GM12878 (cell line): Measurements from ENCODE around the gene PLXNA4. TPM values are rescaled to one million over a fixed set of nuclear protein-coding genes. Genes with fewer than 3 reads are reported as not detected.

Experiments used
- ATAC-seq: fragments of 200-7000 bp; cut with Tn5 transposase; 3 replicates; pipeline ENCODE4 v1.9.1; 2020; ENCODE audit warnings: mild to moderate bottlenecking, moderate library complexity
- BruUV-seq: library from RNA; stranded (reverse); fragments of 400-500 nt; replicated peaks from 2 replicates; lab custom pipeline; 2021; lab: Mats Ljungman, UMichigan
- CTCF ChIA-PET: fragments of 300-600 bp; sonication (Branson Sonifier 250); formaldehyde crosslinking; extraction: SDS; loops from one replicate; lab custom pipeline; 2021; ENCODE audit warnings: inconsistent platforms; lab: Yijun Ruan, JAX
- POLR2A ChIA-PET: fragments of 350-600 bp; formaldehyde crosslinking; extraction: SDS; loops from one replicate; lab custom pipeline; 2021; ENCODE audit warnings: inconsistent platforms; lab: Charles Lee
- RAD21 ChIA-PET: fragments of 300-600 bp; sonication (Branson Sonifier 250); formaldehyde crosslinking; loops from one replicate; lab custom pipeline; 2023; ENCODE audit warnings: antibody characterized with exemption; ENCODE audit not compliant: unreplicated experiment; lab: Charles Lee
- SMC1A ChIA-PET: fragments of 300-600 bp; sonication (Branson Sonifier 250); formaldehyde crosslinking; loops from one replicate; lab custom pipeline; 2023; ENCODE audit not compliant: unreplicated experiment, uncharacterized antibody; lab: Charles Lee
- DNase-seq: peaks from one replicate; pipeline ENCODE4 v3.0.0-alpha.2; 2011; ENCODE audit warnings: low read depth, low spot score
- FAIRE-seq: peaks from 3 replicates; lab custom pipeline; 2011; peaks lifted over from hg19 to GRCh38; lab: Jason Lieb, UNC
- H2AFZ ChIP-seq: 2 replicates; pipeline ENCODE4 v1.6.0; 2011; ENCODE audit warnings: low read depth, low read length, control low read depth; ENCODE audit not compliant: control insufficient read depth
- H3K27ac ChIP-seq: 2 replicates; pipeline ENCODE4 v1.5.1; 2011; ENCODE audit warnings: control low read depth; ENCODE audit not compliant: control insufficient read depth, insufficient read depth
- H3K27me3 ChIP-seq, 2 experiments: replicated peaks in 1 of 2; 2 replicates each; pipeline versions ENCODE4 v1.6.0 to v1.6.1; 2011; ENCODE audit warnings: low read length in 1 of 2; ENCODE audit not compliant: control insufficient read depth in 2 of 2, insufficient read depth in 2 of 2
- H3K36me3 ChIP-seq, 2 experiments: 2 replicates each; pipeline ENCODE4 v1.5.1; 2011; ENCODE audit warnings: low read length in 1 of 2; ENCODE audit not compliant: control insufficient read depth in 2 of 2, insufficient read depth in 2 of 2
- H3K4me1 ChIP-seq: 2 replicates; pipeline ENCODE4 v1.6.1; 2011; ENCODE audit warnings: mild to moderate bottlenecking, low read length, moderate library complexity, mixed read lengths; ENCODE audit not compliant: control insufficient read depth, insufficient read depth
- H3K4me2 ChIP-seq: 2 replicates; pipeline ENCODE4 v1.6.0; 2011; ENCODE audit warnings: control low read depth; ENCODE audit not compliant: control insufficient read depth, insufficient read depth
- H3K4me3 ChIP-seq: fragments of 200-600 bp; sonication (generic); 2 replicates; pipeline ENCODE4 v1.5.1; 2016
- H3K79me2 ChIP-seq: 2 replicates; pipeline ENCODE4 v1.6.0; 2011; ENCODE audit warnings: low read length; ENCODE audit not compliant: control insufficient read depth, insufficient read depth
- H3K9ac ChIP-seq: 2 replicates; pipeline ENCODE4 v1.8.0; 2011; ENCODE audit warnings: low read length, control low read depth, mixed read lengths; ENCODE audit not compliant: control insufficient read depth, insufficient read depth
- H3K9me3 ChIP-seq: replicated peaks from 3 replicates; pipeline ENCODE4 v1.5.1; 2011; ENCODE audit warnings: mild to moderate bottlenecking, low read length; ENCODE audit not compliant: control insufficient read depth, insufficient read depth
- H4K20me1 ChIP-seq: 2 replicates; pipeline ENCODE4 v1.6.0; 2011; ENCODE audit not compliant: control insufficient read depth, insufficient read depth
- ATF3 ChIP-seq: IDR thresholded peaks from 2 replicates; pipeline ENCODE4 v1.6.1; 2011; ENCODE audit warnings: low read depth, mild to moderate bottlenecking, low read length, moderate library complexity, borderline replicate concordance; ENCODE audit errors: extremely low read depth
- CEBPZ ChIP-seq: fragments of 150-350 bp; IDR thresholded peaks from 2 replicates; pipeline ENCODE4 v1.6.1; 2016; ENCODE audit warnings: low read depth, low read length
- ESRRA ChIP-seq: IDR thresholded peaks from 2 replicates; pipeline ENCODE4 v1.6.1; 2012; ENCODE audit warnings: mild to moderate bottlenecking, low read length, improper control_type of control experiment
- HDAC2 ChIP-seq: fragments of 200-600 bp; sonication (generic); IDR thresholded peaks from 2 replicates; pipeline ENCODE4 v1.6.1; 2017
- HDAC6 ChIP-seq: fragments of 200-600 bp; sonication (generic); IDR thresholded peaks from one replicate; pipeline ENCODE4 v1.8.0; 2017; ENCODE audit warnings: antibody characterized with exemption; ENCODE audit not compliant: unreplicated experiment
- KDM1A ChIP-seq: fragments of 200-600 bp; sonication (generic); IDR thresholded peaks from 2 replicates; pipeline ENCODE4 v1.6.1; 2016; ENCODE audit warnings: borderline replicate concordance
- KLF5 ChIP-seq: fragments of 450-650 bp; IDR thresholded peaks from 2 replicates; pipeline ENCODE4 v1.6.1; 2014; ENCODE audit warnings: mild to moderate bottlenecking; ENCODE audit not compliant: partially characterized antibody
- MTA3 ChIP-seq: IDR thresholded peaks from 2 replicates; pipeline ENCODE4 v1.6.1; 2012; ENCODE audit warnings: low read length, inconsistent platforms, borderline replicate concordance
- NR2C1 ChIP-seq: fragments of 450-650 bp; IDR thresholded peaks from 2 replicates; pipeline ENCODE4 v1.6.1; 2017; ENCODE audit warnings: antibody characterized with exemption, mild to moderate bottlenecking, moderate library complexity
- POU2F2 ChIP-seq: IDR thresholded peaks from 3 replicates; pipeline ENCODE4 v1.6.1; 2011; ENCODE audit warnings: low read depth, mild to moderate bottlenecking, low read length, borderline replicate concordance
- SMAD5 ChIP-seq: IDR thresholded peaks from 2 replicates; pipeline ENCODE4 v1.6.1; 2016; ENCODE audit warnings: antibody characterized with exemption, low read depth
- STAT3 ChIP-seq: IDR thresholded peaks from 2 replicates; pipeline ENCODE4 v1.6.1; 2011; ENCODE audit warnings: low read depth, low read length, improper control_type of control experiment
- SUZ12 ChIP-seq: fragments of 200-600 bp; sonication (generic); IDR thresholded peaks from one replicate; pipeline ENCODE4 v1.6.1; 2018; ENCODE audit warnings: antibody characterized with exemption, mild to moderate bottlenecking; ENCODE audit not compliant: unreplicated experiment
- TAF1 ChIP-seq: IDR thresholded peaks from 2 replicates; pipeline ENCODE4 v1.6.1; 2011; ENCODE audit warnings: mild to moderate bottlenecking, low read depth, low read length, borderline replicate concordance
- ZNF24 ChIP-seq: fragments of 450-650 bp; IDR thresholded peaks from 2 replicates; pipeline ENCODE4 v1.6.1; 2017; ENCODE audit warnings: antibody characterized with exemption, mild to moderate bottlenecking
- WGBS: methylation state at CpG from one replicate; pipeline ENCODE4 v1.1.6; 2016; ENCODE audit warnings: low lambda C conversion rate; ENCODE audit not compliant: insufficient replicate concordance, insufficient coverage; ENCODE audit errors: missing lambda C conversion rate; 5-methylcytosine and 5-hydroxymethylcytosine counted together
- in situ Hi-C: fragments of 300-500 bp; cut with MboI; formaldehyde crosslinking; loops from 9 replicates; pipeline ENCODE4 v1.14.3; 2018; ENCODE audit warnings: mixed read lengths
- intact Hi-C: fragments of 100-400 bp; cut with micrococcal nuclease; formaldehyde crosslinking; loops from one replicate; pipeline ENCODE4 v1.14.2; 2022; ENCODE audit not compliant: unreplicated experiment
- polyA plus RNA-seq, 11 experiments: library from polyadenylated mRNA; depleted of rRNA in 4 of 11; unstranded in 6 of 11; stranded (reverse) in 5 of 11; fragments of >200 nt; fragmentation: Nextera tagmentation in 4 of 11; fragmentation: Illumina TruSeq in 1 of 11; extraction: Ambion mirVana in 4 of 11; extraction: Trizol in 1 of 11; gene quantifications; 1 replicate in 1 of 11; 2 replicates in 10 of 11; pipeline versions ENCODE4 v1.2.1 to v1.2.3, GENCODE V29; 2011 to 2016; ENCODE audit warnings: inconsistent platforms in 2 of 11, missing spikeins in 2 of 11, low read depth in 1 of 11
- total RNA-seq, 4 experiments: library from RNA; depleted of rRNA in 3 of 4; stranded (reverse); fragments of >200 nt in 3 of 4; fragmentation: Illumina TruSeq in 1 of 4; extraction: Trizol in 1 of 4; gene quantifications; 2 replicates each; pipeline versions ENCODE4 v1.2.1 to v1.2.3, GENCODE V29; 2013 to 2021
- TF ChIP-seq, protein P1 (sequence below): fragments of 450-650 bp; IDR thresholded peaks from 2 replicates; pipeline ENCODE4 v1.6.1; 2017; ENCODE audit warnings: mild to moderate bottlenecking, moderate library complexity

Gene PLXNA4
- total and polyA plus RNA-seq, 10 of the 15 experiments (the other 5 are each of a cell fraction or from before 2014, with no cell fraction given) = 0.03 TPM; not detected in 9

GRCh38 chr7:132424821-132425724 is 151.2 kb downstream of the PLXNA4 start:
- ChIA-PET CTCF (no interaction called here), SMC1A (no interaction called here), RAD21 (no interaction called here), POLR2A (no interaction called here)
- Histone ChIP-seq H3K27ac (no peak overlapping the region), H3K9me3 (no peaks in the 10 kb centered on the region), H3K4me3 (no peak overlapping the region), H2AFZ (no peak overlapping the region), H3K4me2 (no peak overlapping the region), H3K4me1 (no peaks in the 10 kb centered on the region), H4K20me1 (no peaks in the 10 kb centered on the region), H3K79me2 (no peaks in the 10 kb centered on the region), H3K36me3 (no peaks in the 10 kb centered on the region), H3K9ac (no peak overlapping the region), H3K27me3 (no peaks in the 10 kb centered on the region; a peak in 1 of 4 replicates)
- DNase-seq (no peak), ATAC-seq (no peak), FAIRE-seq (no peak)
- intact Hi-C loops = no loop called here
- in situ Hi-C loops = no loop called here
- WGBS = 33% methylated on average over 13 of the region's 15 CpGs
- no TSS peak for BruUV-seq
- TF ChIP-seq KLF5 = no peak
- TF ChIP-seq, protein P1, sequence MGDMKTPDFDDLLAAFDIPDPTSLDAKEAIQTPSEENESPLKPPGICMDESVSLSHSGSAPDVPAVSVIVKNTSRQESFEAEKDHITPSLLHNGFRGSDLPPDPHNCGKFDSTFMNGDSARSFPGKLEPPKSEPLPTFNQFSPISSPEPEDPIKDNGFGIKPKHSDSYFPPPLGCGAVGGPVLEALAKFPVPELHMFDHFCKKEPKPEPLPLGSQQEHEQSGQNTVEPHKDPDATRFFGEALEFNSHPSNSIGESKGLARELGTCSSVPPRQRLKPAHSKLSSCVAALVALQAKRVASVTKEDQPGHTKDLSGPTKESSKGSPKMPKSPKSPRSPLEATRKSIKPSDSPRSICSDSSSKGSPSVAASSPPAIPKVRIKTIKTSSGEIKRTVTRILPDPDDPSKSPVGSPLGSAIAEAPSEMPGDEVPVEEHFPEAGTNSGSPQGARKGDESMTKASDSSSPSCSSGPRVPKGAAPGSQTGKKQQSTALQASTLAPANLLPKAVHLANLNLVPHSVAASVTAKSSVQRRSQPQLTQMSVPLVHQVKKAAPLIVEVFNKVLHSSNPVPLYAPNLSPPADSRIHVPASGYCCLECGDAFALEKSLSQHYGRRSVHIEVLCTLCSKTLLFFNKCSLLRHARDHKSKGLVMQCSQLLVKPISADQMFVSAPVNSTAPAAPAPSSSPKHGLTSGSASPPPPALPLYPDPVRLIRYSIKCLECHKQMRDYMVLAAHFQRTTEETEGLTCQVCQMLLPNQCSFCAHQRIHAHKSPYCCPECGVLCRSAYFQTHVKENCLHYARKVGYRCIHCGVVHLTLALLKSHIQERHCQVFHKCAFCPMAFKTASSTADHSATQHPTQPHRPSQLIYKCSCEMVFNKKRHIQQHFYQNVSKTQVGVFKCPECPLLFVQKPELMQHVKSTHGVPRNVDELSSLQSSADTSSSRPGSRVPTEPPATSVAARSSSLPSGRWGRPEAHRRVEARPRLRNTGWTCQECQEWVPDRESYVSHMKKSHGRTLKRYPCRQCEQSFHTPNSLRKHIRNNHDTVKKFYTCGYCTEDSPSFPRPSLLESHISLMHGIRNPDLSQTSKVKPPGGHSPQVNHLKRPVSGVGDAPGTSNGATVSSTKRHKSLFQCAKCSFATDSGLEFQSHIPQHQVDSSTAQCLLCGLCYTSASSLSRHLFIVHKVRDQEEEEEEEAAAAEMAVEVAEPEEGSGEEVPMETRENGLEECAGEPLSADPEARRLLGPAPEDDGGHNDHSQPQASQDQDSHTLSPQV = no peak
- no peak for TF ChIP-seq TAF1
- TF ChIP-seq HDAC6 = no peak
- no peak for TF ChIP-seq CEBPZ
- no peak for TF ChIP-seq NR2C1
- TF ChIP-seq HDAC2 = no peak
- TF ChIP-seq SMAD5 = no peak
- no peak for TF ChIP-seq MTA3
- TF ChIP-seq ATF3 = no peak
- TF ChIP-seq KDM1A = no peak
- no peak for TF ChIP-seq ZNF24
- TF ChIP-seq POU2F2 = no peak
- no peak for TF ChIP-seq SUZ12
- TF ChIP-seq ESRRA = no peak
- no peak for TF ChIP-seq STAT3
